SK-N-SH treated with all-trans-retinoic acid at 6 μM for 48 hours (cell line): ENCODE measurements around the gene TPCN1.

ENCODE experiments used
- CREB5 ChIP-seq: fragments of 250-450 bp; sonication (Bioruptor Pico); IDR thresholded peaks from 2 replicates; pipeline ENCODE4 v1.5.1; 2020; ENCODE audit warnings: low read depth, mild to moderate bottlenecking, moderate library complexity
- CSRNP3 ChIP-seq: fragments of 250-450 bp; sonication (Bioruptor Pico); IDR thresholded peaks from 2 replicates; pipeline ENCODE4 v1.5.1; 2021; ENCODE audit warnings: mild to moderate bottlenecking, moderate library complexity
- ESRRG ChIP-seq: fragments of 250-450 bp; sonication (Bioruptor Pico); IDR thresholded peaks from 2 replicates; pipeline ENCODE4 v1.6.1; 2021; ENCODE audit warnings: mild to moderate bottlenecking
- GLIS3 ChIP-seq: fragments of 250-450 bp; sonication (Bioruptor Pico); IDR thresholded peaks from 2 replicates; pipeline ENCODE4 v1.5.0; 2020; ENCODE audit warnings: mild to moderate bottlenecking, moderate library complexity
- PATZ1 ChIP-seq: fragments of 250-450 bp; sonication (Bioruptor Pico); IDR thresholded peaks from 2 replicates; pipeline ENCODE4 v1.8.0; 2020; ENCODE audit warnings: mild to moderate bottlenecking, moderate library complexity, borderline replicate concordance
- SNAI2 ChIP-seq: fragments of 250-450 bp; sonication (Bioruptor Pico); IDR thresholded peaks from 2 replicates; pipeline ENCODE4 v1.5.0; 2020; ENCODE audit warnings: mild to moderate bottlenecking, moderate library complexity
- TOX ChIP-seq: fragments of 250-450 bp; sonication (Bioruptor Pico); IDR thresholded peaks from 2 replicates; pipeline ENCODE4 v1.8.0; 2021; ENCODE audit warnings: mild to moderate bottlenecking, moderate library complexity, borderline replicate concordance
- ZNF565 ChIP-seq: fragments of 450-650 bp; formaldehyde crosslinking; conservative IDR thresholded peaks from 2 replicates; pipeline ENCODE4 v1.5.0; 2020; ENCODE audit warnings: low read depth, mild to moderate bottlenecking, moderate library complexity
- ZNF70 ChIP-seq: fragments of 450-650 bp; formaldehyde crosslinking; IDR thresholded peaks from 2 replicates; pipeline ENCODE4 v1.5.0; 2020; ENCODE audit warnings: mild to moderate bottlenecking, moderate library complexity

- no peak for TF ChIP-seq ZNF70 (CRISPR knock-in tag)
- no peak for TF ChIP-seq CSRNP3 (CRISPR knock-in tag)
- TF ChIP-seq TOX (CRISPR knock-in tag): no peak
- TF ChIP-seq PATZ1 (CRISPR knock-in tag): no peak
- TF ChIP-seq CREB5: no peak
- TF ChIP-seq GLIS3 (CRISPR knock-in tag): no peak
- no peak for TF ChIP-seq ESRRG (CRISPR knock-in tag)
- no peak for TF ChIP-seq SNAI2 (CRISPR knock-in tag)
- TF ChIP-seq ZNF565: no peak
These were observed 84.1 kb downstream of the TPCN1 start for GRCh38 chr12:113305281-113305856.
